Measurements from ENCODE around the gene OR6A2. TPM values are rescaled to one million over a fixed set of nuclear protein-coding genes. Genes with fewer than 3 reads are reported as not detected.

Gene OR6A2
- polyA plus RNA-seq, 1 experiment = not detected

- ChIA-PET CTCF (interaction anchor here (0.9 to 1.2 kb wide), 3 partner anchors 10 to 29 kb away, joined by 3 to 4 read pairs (median 3); partner anchors contain the start of gene OR10A2), POLR2A (no interaction called here)
- Histone ChIP-seq H3K27me3 (ENCODE audit: control insufficient read depth, insufficient read depth, low read length) (no peaks in the 10 kb centered on the region), H3K36me3 (ENCODE audit: control insufficient read depth, insufficient read depth, low read length) (no peaks in the 10 kb centered on the region), H3K4me3 (ENCODE audit: low read depth, low read length) (no peak overlapping the region)
- no peak for TF ChIP-seq CTCF (IDR thresholded peaks at IDR 0.05; ENCODE audit: insufficient read depth, low read depth, low read length)
- no peak for DNase-seq (ENCODE audit: low read depth)
Observed at GRCh38 chr11:6834021-6834420, 34.5 kb upstream of the OR6A2 start.

- ChIA-PET POLR2A (no interaction called here), CTCF (interaction anchor here (0.9 to 1.2 kb wide), 3 partner anchors 10 to 30 kb away, joined by 3 to 4 read pairs (median 3); partner anchors contain the start of gene OR10A2)
- no peak for DNase-seq (ENCODE audit: low read depth)
- Histone ChIP-seq H3K36me3 (ENCODE audit: control insufficient read depth, insufficient read depth, low read length) (no peaks in the 10 kb centered on the region), H3K27me3 (ENCODE audit: control insufficient read depth, insufficient read depth, low read length) (no peaks in the 10 kb centered on the region), H3K4me3 (ENCODE audit: low read depth, low read length) (no peak overlapping the region)
- no peak for TF ChIP-seq CTCF (IDR thresholded peaks at IDR 0.05; ENCODE audit: insufficient read depth, low read depth, low read length)
Observed at GRCh38 chr11:6833356-6833755, 33.9 kb upstream of the OR6A2 start.

GRCh38 chr11:6828103-6828502 lies 28.6 kb upstream of the OR6A2 start:
- DNase-seq (ENCODE audit: low read depth) = no peak
- H3K4me3 ChIP-seq (ENCODE audit: low read depth, low read length) = no peak overlapping the region
- POLR2A ChIA-PET = no interaction called here
- no peaks in the 10 kb centered on the region for H3K36me3 ChIP-seq (ENCODE audit: control insufficient read depth, insufficient read depth, low read length)
- TF ChIP-seq CTCF (IDR thresholded peaks at IDR 0.05; ENCODE audit: insufficient read depth, low read depth, low read length) = no peak
- no peaks in the 10 kb centered on the region for H3K27me3 ChIP-seq (ENCODE audit: control insufficient read depth, insufficient read depth, low read length)
- CTCF ChIA-PET = no interaction called here

- H3K27me3 ChIP-seq (ENCODE audit: control insufficient read depth, insufficient read depth, low read length) = no peaks in the 10 kb centered on the region
- POLR2A ChIA-PET = no interaction called here
- H3K4me3 ChIP-seq (ENCODE audit: low read depth, low read length) = no peak overlapping the region
- no peaks in the 10 kb centered on the region for H3K36me3 ChIP-seq (ENCODE audit: control insufficient read depth, insufficient read depth, low read length)
- CTCF ChIA-PET = interaction anchor here (0.9 to 2.5 kb wide), 2 partner anchors 13 to 454 kb away, joined by 3 to 17 read pairs; no protein-coding TSS in a partner anchor
- no peak for DNase-seq (ENCODE audit: low read depth)
- TF ChIP-seq CTCF (IDR thresholded peaks at IDR 0.05; ENCODE audit: insufficient read depth, low read depth, low read length) = no peak
Observed at GRCh38 chr11:6825231-6825744, 25.8 kb upstream of the OR6A2 start.

- TF ChIP-seq CTCF (IDR thresholded peaks at IDR 0.05; ENCODE audit: insufficient read depth, low read depth, low read length) = no peak
- ChIA-PET POLR2A (no interaction called here), CTCF (interaction anchor here (0.8 to 2.5 kb wide), 3 partner anchors 12 to 455 kb away, joined by 3 to 17 read pairs (median 3); no protein-coding TSS in a partner anchor)
- Histone ChIP-seq H3K4me3 (ENCODE audit: low read depth, low read length) (no peak overlapping the region), H3K27me3 (ENCODE audit: control insufficient read depth, insufficient read depth, low read length) (no peaks in the 10 kb centered on the region), H3K36me3 (ENCODE audit: control insufficient read depth, insufficient read depth, low read length) (no peaks in the 10 kb centered on the region)
- DNase-seq (ENCODE audit: low read depth) = no peak
Observed at GRCh38 chr11:6824136-6824823, 24.8 kb upstream of the OR6A2 start.
